ENCODE data around the gene CELF4.

Gene CELF4

GRCh38 chr18:37565101-37565976 lies at the start of gene CELF4:
Gene CELF4 (minus strand): TSS chr18:37565798.
- DNase-seq, result no peak

DNA sequence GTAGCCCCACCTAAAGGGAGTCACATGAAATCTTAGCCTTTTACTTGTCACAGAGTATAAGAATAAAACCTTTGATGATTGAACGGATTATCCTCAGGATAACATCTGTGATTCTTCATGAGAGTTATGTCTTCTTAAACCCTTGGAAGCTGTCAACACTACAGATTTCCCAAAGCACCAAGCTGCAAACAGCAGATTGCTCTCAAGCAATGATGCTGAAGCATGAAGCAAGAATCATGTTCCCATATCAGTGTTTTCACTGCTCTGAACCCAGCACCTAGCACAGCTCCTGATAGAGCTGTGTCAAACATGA lies 47.6 kb upstream of the CELF4 start:
- DNase-seq, result no peak

DNA sequence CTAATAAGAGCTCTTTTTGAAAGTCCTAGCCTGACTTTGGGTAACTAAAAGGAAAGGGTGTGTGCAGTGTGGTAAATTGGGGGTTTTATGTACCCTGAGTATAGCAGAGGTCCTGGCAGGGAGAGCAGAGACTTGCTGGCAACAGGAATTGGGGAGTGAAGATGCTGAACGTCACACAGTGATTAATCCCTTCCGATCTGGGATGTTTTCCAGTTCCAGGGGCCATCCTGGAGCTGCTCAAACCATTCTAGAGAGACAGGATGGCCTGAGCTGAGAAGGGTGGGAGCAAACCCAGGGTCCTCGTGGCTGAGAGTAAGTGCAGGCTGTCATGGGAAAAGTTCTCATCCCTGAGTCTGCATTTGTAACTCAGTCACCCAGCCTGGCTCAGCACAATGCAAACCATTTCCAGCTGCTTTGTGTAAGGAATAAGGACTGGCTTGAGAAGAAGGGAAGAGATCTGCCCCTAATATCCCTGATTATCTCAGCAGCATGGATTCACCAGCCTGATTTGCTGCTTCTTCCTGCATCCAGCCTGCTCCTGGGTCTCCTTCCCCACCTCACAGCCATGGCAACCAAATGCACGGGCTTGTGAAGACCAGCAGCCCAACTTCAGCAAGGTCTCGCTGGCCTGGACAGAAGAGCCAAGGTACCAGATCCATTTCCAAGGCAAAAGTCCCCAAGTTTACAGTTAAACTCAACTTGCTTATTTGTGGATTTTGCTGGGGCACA lies 47.1 kb upstream of the CELF4 start:
- DNase-seq, result peak; percentile 26

DNA sequence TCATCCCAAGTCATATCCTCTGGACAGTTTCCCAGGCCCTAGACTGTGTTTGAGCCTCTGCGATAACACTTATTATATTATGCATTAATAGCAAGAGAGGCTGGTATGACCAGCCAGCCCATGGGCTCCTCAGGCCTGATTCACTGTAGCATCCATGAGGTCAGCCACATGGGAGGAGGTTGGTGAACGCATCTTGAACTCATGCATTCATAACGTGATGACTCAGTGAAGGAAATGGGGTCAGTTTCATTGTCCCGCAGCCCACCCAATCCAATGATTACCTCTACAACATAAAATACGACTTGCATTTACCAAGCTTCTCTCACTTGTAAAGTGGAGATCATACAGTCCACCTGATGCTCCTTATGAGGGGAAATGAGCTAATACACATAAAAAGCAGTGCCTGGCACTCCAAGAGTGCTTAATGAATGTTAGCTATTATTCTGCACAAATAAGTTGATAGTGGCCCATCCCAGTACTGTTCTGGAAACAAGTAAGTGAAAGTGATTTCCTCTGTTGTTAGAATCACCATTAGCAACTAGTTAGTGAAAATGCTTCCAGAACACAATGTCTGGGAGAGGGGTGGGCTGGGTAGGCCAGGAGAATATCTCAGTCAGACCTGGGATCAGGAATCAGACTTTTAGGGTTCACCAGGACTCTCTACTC lies 46.1 kb upstream of the CELF4 start:
- DNase-seq, result no peak

- DNase-seq, result no peak
Observed at GRCh38 chr18:37608876-37609275, 43.3 kb upstream of the CELF4 start.

GRCh38 chr18:37607281-37607680 lies 41.7 kb upstream of the CELF4 start:
- DNase-seq, result no peak

GRCh38 chr18:37604032-37604431 lies 38.4 kb upstream of the CELF4 start:
- no peak for DNase-seq

GRCh38 chr18:37598966-37599896 lies 33.6 kb upstream of the CELF4 start:
- DNase-seq, result no peak

- DNase-seq, result no peak
Observed at GRCh38 chr18:37598396-37598795, 32.8 kb upstream of the CELF4 start.

DNA sequence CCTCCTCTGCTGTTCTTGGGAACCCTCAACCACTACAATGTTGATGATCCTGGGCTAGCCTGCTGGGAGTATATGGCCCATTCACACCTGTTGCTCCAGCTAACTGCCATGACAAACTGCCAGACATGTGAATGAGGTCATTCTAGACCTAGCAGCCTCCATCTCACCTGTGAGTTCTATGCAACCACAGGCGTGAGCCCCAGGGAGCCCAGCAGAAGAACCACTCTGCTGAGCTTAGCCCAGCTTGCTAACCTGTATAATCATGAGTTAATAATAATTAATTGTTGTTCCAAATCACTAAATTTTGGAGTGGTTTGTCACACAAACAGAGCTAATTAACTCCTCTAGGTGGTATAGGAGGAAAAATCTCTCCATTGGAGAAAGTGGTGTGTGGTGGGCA lies 24.7 kb upstream of the CELF4 start:
- no peak for DNase-seq

GRCh38 chr18:37588289-37588688 lies 22.7 kb upstream of the CELF4 start:
- DNase-seq, result no peak

DNA sequence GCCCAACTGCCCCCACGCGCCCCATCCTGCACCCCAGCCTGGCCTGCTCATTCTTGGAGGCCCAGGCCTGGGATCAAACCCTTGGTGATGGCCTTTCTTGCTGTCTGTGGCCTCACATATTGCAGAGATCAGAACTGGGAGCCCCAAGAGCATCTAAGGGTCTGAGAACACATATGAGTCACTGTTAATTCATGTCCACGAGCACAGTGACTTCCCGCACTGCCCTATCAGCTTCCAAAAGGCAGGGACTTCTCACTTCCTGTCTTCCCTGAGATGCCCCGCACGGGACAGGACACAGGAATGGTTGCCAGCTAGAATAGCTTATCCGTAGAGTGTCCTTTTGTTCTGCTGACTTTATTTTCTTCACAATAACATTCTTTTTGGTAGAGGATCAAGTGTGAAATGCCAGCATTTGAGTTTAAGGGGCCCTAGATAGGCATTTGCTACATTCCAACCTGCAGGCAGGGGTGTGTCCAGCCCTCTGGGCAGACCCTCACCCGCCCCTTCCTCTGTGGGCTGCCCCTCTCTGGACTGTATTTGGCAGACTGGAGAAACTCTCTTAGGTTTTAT lies 21.1 kb upstream of the CELF4 start:
- DNase-seq, result no peak

DNA sequence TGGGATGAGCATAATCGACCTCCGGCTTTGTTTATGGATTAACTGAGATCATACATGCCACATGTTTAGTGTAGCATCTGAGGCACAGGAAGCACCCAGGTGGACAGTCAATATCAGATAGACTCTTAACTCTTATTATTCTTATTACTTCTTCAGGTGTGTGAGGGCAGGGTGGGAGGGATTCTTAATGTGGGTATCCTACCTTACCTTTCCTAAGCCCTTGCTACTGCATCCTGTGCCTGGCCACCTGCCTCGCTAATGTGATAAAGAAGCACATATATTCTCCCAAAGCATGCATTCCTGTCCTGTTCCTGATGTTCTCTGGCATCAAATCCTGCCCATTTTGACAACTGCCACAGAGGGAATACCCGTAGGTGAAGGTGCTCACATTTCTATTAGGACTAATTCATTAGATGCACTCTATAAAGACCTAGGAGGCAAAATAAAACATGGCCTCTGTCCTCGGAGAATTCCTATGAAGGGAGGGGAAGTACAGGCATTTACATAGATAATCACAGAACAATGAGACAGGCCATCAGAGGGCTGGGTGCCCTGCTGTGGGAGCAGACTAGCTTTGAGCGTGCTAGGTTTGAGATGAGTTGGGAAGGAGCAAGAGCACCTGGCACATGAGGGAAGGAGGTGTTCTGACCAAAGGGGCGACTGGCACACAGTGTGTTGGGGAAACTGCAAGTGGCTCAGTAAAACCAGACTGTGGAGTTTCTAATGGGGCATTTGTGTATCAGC lies 19.5 kb upstream of the CELF4 start:
- no peak for DNase-seq

DNA sequence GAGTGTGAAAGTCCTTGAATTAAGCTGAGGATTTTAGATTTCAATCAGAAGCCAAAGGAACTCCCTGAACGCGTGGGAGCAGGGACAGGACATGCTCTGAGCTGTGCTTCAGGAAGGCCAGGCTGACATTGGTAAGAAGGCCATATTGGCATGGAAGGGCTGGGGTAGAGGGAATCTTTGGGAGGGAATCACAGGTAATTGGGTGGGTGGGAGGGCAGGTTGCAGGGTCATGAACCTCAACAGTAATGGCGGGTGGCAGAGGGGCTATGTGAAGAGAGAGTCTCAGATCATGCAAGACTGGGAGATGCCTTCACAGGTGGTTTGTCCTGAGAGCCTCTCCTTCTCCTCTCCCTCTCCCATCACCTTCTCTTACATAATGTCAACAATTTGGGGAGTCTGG lies 18.6 kb upstream of the CELF4 start:
- DNase-seq, result no peak

DNA sequence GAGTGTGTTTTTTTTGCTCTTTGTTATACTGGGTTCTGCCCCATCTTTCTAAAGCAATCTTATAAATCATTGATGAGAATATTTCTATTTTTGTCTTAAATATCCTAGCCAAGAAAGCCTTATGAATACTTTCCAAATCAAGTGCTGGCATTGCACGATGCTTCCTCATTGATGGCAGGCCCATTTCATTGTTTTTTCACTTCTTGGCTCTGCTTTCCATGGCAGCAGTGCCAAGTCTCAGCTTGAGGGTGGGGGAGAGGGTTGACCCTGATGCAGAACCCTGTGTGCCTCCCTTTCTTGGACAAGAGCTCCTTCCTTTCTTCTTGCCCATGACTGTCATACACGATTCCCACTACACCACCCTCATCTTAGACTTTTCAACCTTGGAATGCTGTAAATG lies 16.7 kb upstream of the CELF4 start:
- DNase-seq, result no peak

DNA sequence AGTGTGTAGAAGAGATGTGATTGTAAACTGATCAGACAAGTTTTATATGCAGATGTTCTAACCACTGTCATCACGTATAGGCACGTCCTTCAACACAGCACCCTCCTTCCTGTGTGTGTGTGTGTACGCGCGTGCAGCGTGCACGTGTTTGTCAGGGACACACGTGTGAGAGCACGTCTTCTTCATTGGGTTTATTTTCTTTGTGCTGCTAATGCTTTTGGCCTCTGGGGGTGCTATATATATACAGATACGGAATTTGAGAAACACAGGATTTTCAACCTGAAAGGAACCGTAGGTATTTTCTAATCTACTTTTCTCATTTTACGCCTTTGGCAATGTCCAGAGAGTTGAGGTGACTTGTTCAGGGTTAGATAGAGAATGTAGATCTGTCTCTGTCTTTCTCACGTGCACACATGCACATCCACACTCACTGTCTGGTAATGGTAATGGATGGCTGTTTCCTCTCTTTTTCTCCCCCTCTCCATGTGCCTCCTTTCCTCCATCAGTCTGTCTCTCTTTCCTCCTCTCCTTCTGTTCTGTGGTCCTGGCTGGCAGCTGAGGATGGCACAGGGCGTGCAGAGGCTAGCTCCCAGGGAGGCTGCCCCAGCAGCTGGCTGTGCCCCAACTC lies 13.4 kb upstream of the CELF4 start:
- no peak for DNase-seq

- no peak for DNase-seq
Observed at GRCh38 chr18:37578182-37578678, 12.6 kb upstream of the CELF4 start.

DNA sequence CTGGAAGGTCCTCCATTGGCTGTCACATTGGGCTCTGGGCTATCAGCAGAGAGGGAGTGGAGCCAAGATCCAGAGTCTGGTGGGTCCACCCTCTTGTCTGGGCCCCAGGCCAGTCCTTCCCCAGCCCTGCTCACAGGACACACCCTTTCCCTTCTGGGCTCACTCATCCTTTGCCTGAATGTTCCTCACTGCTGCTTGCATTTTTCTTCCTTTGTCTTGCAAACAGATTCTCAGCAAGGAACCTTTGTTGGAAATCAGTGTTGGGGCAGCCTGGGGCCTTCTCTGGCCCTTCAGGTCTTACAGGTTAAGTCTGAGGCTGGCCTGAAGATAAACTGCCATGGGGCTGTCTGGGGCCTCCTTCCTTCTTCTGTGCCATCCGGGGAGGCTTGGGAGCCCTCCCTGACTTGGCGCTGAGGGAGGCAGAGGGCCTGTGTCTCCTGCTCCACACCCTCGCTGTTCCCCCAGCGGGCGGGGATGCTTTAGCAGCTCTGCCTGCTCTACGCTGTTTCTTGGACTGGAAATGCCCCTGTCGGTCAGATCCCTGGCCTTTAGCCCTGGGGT lies 11.5 kb upstream of the CELF4 start:
- DNase-seq, result no peak

GRCh38 chr18:37575646-37576045 lies 10.0 kb upstream of the CELF4 start:
- DNase-seq, result no peak

DNA sequence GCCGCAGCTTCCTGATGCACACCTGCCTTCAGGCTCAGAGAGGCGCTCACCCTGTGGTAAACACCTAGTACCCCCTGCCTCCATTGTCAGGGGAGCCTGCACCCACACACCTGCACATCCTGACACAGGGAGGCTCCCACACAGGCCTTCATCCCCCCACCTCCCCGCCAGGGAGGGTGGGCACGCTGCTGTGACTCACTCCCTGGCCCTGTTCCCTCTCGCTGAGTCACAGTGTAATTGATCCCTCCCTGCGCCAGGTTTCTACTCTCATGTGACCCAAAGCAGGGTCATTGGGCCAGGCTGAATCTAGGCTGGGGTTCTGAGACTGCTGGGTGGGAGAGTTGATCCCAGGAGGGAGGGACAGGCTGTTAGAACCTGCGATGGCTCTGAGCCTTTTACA lies 8.5 kb upstream of the CELF4 start:
- no peak for DNase-seq

DNA sequence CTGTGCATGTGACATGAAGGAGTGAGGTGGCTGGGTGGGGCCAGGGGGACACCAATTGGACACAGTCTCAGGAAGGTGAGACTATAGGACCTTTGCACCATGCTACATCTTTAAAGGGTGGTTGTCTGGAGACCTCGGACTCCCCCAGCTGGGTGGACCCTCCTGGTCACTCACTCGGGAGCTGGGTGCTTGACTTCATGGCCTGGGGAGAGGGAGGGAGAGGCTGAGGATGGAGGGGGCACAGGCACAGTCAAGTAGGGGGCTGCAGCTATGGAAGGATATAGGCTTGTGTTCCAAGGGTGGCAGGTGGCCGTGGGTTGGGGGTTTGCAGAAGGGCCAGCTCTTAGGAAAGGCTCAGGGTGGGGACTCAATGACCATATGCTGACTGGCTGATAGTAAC lies 7.1 kb upstream of the CELF4 start:
- DNase-seq, result no peak

Measured in right hindlimb (tissue), 1 donor.